H54 (cell line): Measurements from ENCODE around the gene NSMCE4A.
"Not testable (repeated sequence)": the region's sequence is repeated elsewhere in the genome, so short reads cannot be mapped to it uniquely, and the experiment has no call there.

ENCODE experiments used
- DNase-seq: peaks from one replicate; pipeline ENCODE4 v3.0.0; 2011; ENCODE audit warnings: low spot score, mixed read lengths; ENCODE audit not compliant: insufficient read length
- FAIRE-seq: peaks from 3 replicates; lab custom pipeline; 2011; peaks lifted over from hg19 to GRCh38; lab: Jason Lieb, UNC
- POLR2A ChIP-seq: IDR thresholded peaks from 2 replicates; pipeline ENCODE4 v1.6.1; 2011; ENCODE audit warnings: low read depth, mild to moderate bottlenecking, low read length

NSMCE4A gene

GRCh38 chr10:121975295-121976086, 474 bp upstream of the NSMCE4A start:
- DNase-seq (no peak), FAIRE-seq (no peak)
- no peak for TF ChIP-seq POLR2A

- DNase-seq (no peak), FAIRE-seq (no peak)
- no peak for TF ChIP-seq POLR2A
Observed at GRCh38 chr10:121974019-121974534, 940 bp downstream of the NSMCE4A start.

- FAIRE-seq, DNase-seq: not testable (repeated sequence)
Observed at GRCh38 chr10:121969086-121969485, 5.9 kb downstream of the NSMCE4A start.

GRCh38 chr10:121965996-121966395, 9.0 kb downstream of the NSMCE4A start:
- no peak for TF ChIP-seq POLR2A
- FAIRE-seq: no peak
- no peak for DNase-seq

GRCh38 chr10:121961456-121961855, 13.6 kb downstream of the NSMCE4A start:
- no peak for TF ChIP-seq POLR2A
- DNase-seq (no peak), FAIRE-seq (no peak)

- DNase-seq (no peak), FAIRE-seq (no peak)
- no peak for TF ChIP-seq POLR2A
Observed at GRCh38 chr10:121959671-121960070, 15.3 kb downstream of the NSMCE4A start.

GRCh38 chr10:121956111-121957061, 18.6 kb downstream of the NSMCE4A start:
- peak; percentile 93 for FAIRE-seq
- DNase-seq: peak; percentile 29
- TF ChIP-seq POLR2A: no peak

- DNase-seq: no peak
- no peak for TF ChIP-seq POLR2A
- peak; percentile 53 for FAIRE-seq
Observed at GRCh38 chr10:121952226-121952625, 22.8 kb downstream of the NSMCE4A start.

- TF ChIP-seq POLR2A: no peak
- FAIRE-seq (no peak), DNase-seq (no peak)
Observed at GRCh38 chr10:121949451-121949850, 25.6 kb downstream of the NSMCE4A start.

- DNase-seq: no peak
- no peak for FAIRE-seq
- TF ChIP-seq POLR2A: no peak
Observed at GRCh38 chr10:121949049-121949448, 26.0 kb downstream of the NSMCE4A start.

- no peak for TF ChIP-seq POLR2A
- FAIRE-seq (no peak), DNase-seq (no peak)
Observed at GRCh38 chr10:121947343-121948330, 27.4 kb downstream of the NSMCE4A start.

- DNase-seq: no peak
- FAIRE-seq: peak; percentile 89
- no peak for TF ChIP-seq POLR2A
Observed at GRCh38 chr10:121942749-121943416, 32.1 kb downstream of the NSMCE4A start.
